ENCODE results near the gene ZEB1. TPM values are rescaled to one million over a fixed set of nuclear protein-coding genes. Genes with fewer than 3 reads are reported as not detected.

ZEB1 gene
- total RNA-seq, 1 donor from 2014 or later: 82.7 TPM

DNA sequence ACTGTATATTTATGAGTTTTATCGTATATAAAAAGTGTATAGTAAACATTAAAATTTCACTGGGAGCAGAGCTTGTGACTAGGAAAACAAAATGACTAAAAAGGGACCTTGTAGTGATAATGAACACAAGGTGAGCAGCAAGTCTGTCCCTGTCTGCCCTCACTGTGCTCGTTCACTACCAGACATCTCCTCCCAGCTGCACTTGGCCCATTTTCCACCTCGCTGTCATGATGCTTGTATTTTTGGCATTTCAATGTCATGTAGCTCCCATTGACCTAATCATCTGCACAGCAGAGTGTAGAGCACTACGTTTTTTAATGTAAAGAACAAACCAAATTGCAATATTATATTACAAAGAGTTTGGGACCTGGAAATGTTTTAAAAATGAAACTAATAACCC is 207.2 kb downstream of the ZEB1 start:
- Histone ChIP-seq H3K4me1 (no peaks in the 10 kb centered on the region), H3K9me3 (no peaks in the 10 kb centered on the region), H3K36me3 (peaks cover 0 to 16% of the 10 kb centered on the region in 2 donors), H3K27me3 (no peaks in the 10 kb centered on the region), H3K27ac (no peak overlapping the region), H3K4me3 (no peak overlapping the region)
- TF ChIP-seq POLR2A (IDR thresholded peaks at IDR 0.05) (no peak), POLR2AphosphoS5 (IDR thresholded peaks at IDR 0.05; ENCODE audit: insufficient read depth in 1 of 2, low read depth in 1 of 2) (no peak)
- TF ChIP-seq, protein P1, sequence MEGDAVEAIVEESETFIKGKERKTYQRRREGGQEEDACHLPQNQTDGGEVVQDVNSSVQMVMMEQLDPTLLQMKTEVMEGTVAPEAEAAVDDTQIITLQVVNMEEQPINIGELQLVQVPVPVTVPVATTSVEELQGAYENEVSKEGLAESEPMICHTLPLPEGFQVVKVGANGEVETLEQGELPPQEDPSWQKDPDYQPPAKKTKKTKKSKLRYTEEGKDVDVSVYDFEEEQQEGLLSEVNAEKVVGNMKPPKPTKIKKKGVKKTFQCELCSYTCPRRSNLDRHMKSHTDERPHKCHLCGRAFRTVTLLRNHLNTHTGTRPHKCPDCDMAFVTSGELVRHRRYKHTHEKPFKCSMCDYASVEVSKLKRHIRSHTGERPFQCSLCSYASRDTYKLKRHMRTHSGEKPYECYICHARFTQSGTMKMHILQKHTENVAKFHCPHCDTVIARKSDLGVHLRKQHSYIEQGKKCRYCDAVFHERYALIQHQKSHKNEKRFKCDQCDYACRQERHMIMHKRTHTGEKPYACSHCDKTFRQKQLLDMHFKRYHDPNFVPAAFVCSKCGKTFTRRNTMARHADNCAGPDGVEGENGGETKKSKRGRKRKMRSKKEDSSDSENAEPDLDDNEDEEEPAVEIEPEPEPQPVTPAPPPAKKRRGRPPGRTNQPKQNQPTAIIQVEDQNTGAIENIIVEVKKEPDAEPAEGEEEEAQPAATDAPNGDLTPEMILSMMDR (IDR thresholded peaks at IDR 0.05): no peak
- DNase-seq (ENCODE audit: extremely low spot score in 2 of 2): no peak
- intact Hi-C loops (cut with DNase I): no loop called here

DNA sequence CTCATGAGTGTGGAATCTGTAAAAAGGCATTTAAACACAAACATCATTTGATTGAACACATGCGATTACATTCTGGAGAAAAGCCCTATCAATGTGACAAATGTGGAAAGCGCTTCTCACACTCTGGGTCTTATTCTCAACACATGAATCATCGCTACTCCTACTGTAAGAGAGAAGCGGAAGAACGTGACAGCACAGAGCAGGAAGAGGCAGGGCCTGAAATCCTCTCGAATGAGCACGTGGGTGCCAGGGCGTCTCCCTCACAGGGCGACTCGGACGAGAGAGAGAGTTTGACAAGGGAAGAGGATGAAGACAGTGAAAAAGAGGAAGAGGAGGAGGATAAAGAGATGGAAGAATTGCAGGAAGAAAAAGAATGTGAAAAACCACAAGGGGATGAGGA is 207.7 kb downstream of the ZEB1 start:
- H3K4me3 ChIP-seq: no peak overlapping the region
- H3K36me3 ChIP-seq: peaks cover 0 to 13% of the 10 kb centered on the region in 2 donors
- H3K9me3 ChIP-seq: no peaks in the 10 kb centered on the region
- intact Hi-C loops (cut with DNase I): no loop called here
- H3K4me1 ChIP-seq: no peaks in the 10 kb centered on the region
- DNase-seq (ENCODE audit: extremely low spot score in 2 of 2): no peak
- no peaks in the 10 kb centered on the region for H3K27me3 ChIP-seq
- TF ChIP-seq POLR2A (IDR thresholded peaks at IDR 0.05) (no peak), POLR2AphosphoS5 (IDR thresholded peaks at IDR 0.05; ENCODE audit: insufficient read depth in 1 of 2, low read depth in 1 of 2) (no peak)
- TF ChIP-seq, protein P1 (IDR thresholded peaks at IDR 0.05): no peak
- no peak overlapping the region for H3K27ac ChIP-seq

DNA sequence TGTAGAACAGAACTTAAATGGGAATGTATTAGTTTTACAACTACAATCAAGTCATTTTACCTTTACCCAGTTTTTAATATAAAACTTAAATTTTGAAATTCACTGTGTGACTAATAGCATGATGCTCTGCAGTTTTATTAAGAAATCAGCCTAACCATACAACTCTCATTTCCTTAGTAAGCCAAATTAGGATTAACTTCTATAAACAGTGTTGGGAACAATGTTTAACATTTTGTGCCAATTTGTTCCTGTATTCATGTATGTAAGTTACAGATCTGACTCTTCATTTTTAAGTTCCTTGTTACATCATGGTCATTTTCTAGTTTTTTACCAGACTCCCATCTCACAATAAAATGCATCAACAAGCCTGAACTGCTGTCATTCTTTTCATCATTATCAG is 209.8 kb downstream of the ZEB1 start:
- Histone ChIP-seq H3K9me3 (no peaks in the 10 kb centered on the region), H3K36me3 (peaks cover 0 to 11% of the 10 kb centered on the region in 2 donors), H3K4me1 (no peaks in the 10 kb centered on the region), H3K27me3 (no peaks in the 10 kb centered on the region), H3K4me3 (no peak overlapping the region), H3K27ac (no peak overlapping the region)
- TF ChIP-seq, protein P1 (IDR thresholded peaks at IDR 0.05): no peak
- TF ChIP-seq POLR2A (IDR thresholded peaks at IDR 0.05) (no peak), POLR2AphosphoS5 (IDR thresholded peaks at IDR 0.05; ENCODE audit: insufficient read depth in 1 of 2, low read depth in 1 of 2) (no peak)
- intact Hi-C loops (cut with DNase I): no loop called here
- DNase-seq (ENCODE audit: extremely low spot score in 2 of 2): no peak

DNA sequence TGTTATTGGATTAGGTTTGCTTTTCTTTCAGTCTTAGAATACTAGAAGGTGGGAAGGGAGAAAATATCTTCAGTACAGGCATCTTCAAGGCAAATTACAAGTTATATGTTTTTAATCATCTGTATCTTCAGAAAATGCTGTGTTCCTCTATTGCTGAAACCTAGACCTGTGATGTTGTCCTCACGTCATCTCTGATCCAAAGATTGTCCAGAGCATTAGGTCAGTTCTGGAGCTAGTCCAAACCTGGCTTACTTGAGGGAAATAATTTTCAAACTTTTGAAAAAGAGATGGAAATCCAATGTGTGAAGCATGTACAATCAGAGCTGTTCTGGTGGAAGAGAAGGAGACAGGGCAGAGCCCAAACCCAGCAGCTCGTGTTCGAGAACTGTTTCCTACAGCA is 217.3 kb downstream of the ZEB1 start:
- DNase-seq (ENCODE audit: extremely low spot score in 2 of 2): no peak
- Histone ChIP-seq H3K27me3 (no peaks in the 10 kb centered on the region), H3K4me1 (no peaks in the 10 kb centered on the region), H3K27ac (no peak overlapping the region), H3K9me3 (no peaks in the 10 kb centered on the region), H3K36me3 (no peaks in the 10 kb centered on the region), H3K4me3 (no peak overlapping the region)
- intact Hi-C loops (cut with DNase I): no loop called here
- TF ChIP-seq, protein P1 (IDR thresholded peaks at IDR 0.05): no peak
- TF ChIP-seq POLR2AphosphoS5 (IDR thresholded peaks at IDR 0.05; ENCODE audit: insufficient read depth in 1 of 2, low read depth in 1 of 2): no peak
- TF ChIP-seq POLR2A (IDR thresholded peaks at IDR 0.05): no peak

DNA sequence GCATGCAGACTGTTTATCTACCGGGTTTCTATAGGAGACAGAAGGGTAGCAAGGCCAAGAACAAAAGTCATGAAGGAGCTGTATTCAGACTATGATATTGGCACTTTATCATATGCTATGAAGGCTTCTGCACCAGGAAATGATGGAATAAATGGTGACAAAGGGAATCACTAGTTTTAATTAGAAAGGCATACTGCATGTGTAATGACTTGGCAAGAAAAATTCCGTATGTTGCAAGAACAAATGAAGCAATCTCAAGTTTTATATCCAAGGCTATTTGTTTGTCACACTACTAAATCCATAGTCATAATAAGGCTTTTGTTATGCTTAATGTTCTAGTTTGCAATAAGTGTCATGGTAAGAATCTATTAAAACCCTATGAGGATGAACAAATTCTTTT is 230.9 kb downstream of the ZEB1 start:
- intact Hi-C loops (cut with DNase I): no loop called here
- Histone ChIP-seq H3K9me3 (no peaks in the 10 kb centered on the region), H3K4me3 (no peak overlapping the region), H3K27me3 (no peaks in the 10 kb centered on the region), H3K27ac (no peak overlapping the region), H3K36me3 (no peaks in the 10 kb centered on the region), H3K4me1 (no peaks in the 10 kb centered on the region)
- DNase-seq (ENCODE audit: extremely low spot score in 2 of 2): no peak
- TF ChIP-seq, protein P1 (IDR thresholded peaks at IDR 0.05): no peak
- TF ChIP-seq POLR2A (IDR thresholded peaks at IDR 0.05) (no peak), POLR2AphosphoS5 (IDR thresholded peaks at IDR 0.05; ENCODE audit: insufficient read depth in 1 of 2, low read depth in 1 of 2) (no peak)

Data from vagina (tissue), 2 donors.